Measurements from ENCODE around the gene SPRR2B. TPM values are rescaled to one million over a fixed set of nuclear protein-coding genes. Genes with fewer than 3 reads are reported as not detected.
A peak's percentile ranks its signal among the peaks of the same experiment; 100 is the strongest.

SPRR2B gene
- total RNA-seq, 6 experiments from 2014 or later, result not detected

- H3K4me1 Mint-ChIP-seq (ENCODE audit: low read depth), result no peaks in the 10 kb centered on the region
These were observed 28.8 kb upstream of the SPRR2B start for GRCh38 chr1:153100245-153100644.

DNA sequence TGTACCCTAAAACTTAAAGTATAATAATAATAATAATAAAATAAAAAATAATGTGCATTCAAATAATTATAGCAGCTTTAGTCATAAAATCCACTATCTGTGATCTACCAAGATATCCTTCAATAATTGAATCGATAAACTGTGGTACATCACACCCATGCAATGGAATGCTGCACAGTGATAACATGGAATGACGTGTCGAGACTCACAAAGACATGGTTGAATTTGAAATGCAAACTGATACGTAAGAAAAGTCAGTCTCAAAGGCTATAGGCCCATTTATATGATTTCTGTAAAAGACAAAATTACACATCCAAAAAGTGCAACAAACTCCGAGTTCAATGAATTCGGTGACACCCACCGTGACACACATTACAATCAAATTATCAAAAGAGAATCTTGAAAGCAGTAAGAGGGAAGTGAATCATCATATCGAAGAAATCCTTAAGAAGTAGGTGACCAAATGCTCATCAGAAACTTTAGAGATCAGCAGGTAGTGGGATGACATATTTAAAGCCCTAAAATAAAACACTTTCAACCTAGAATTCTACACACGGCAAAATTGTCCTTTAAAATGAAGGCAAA is 28.1 kb upstream of the SPRR2B start:
- DNase-seq, result no peak
- no peak overlapping the region for H3K4me3 Mint-ChIP-seq
- peaks cover 6% of the 10 kb centered on the region; the same call in 1 of the 2 replicates for H3K9me3 Mint-ChIP-seq
- no peak for TF ChIP-seq CTCF (IDR thresholded peaks at IDR 0.05)
- no peaks in the 10 kb centered on the region for H3K4me1 Mint-ChIP-seq (ENCODE audit: low read depth)
- H3K27ac Mint-ChIP-seq, result no peak overlapping the region
- no peaks in the 10 kb centered on the region; the same call in 1 of the 2 replicates for H3K27me3 Mint-ChIP-seq (ENCODE audit: insufficient read depth)
- no peaks in the 10 kb centered on the region for H3K36me3 Mint-ChIP-seq (ENCODE audit: low read depth)

More at GRCh38 chr1:153100245-153100644, 28.8 kb upstream of the SPRR2B start:
- DNase-seq, result peak; percentile 23
- Mint-ChIP-seq H3K27ac (no peak overlapping the region), H3K27me3 (ENCODE audit: insufficient read depth) (no peaks in the 10 kb centered on the region; the same call in 1 of the 2 replicates), H3K36me3 (ENCODE audit: low read depth) (no peaks in the 10 kb centered on the region), H3K4me3 (no peak overlapping the region), H3K9me3 (peaks cover 3% of the 10 kb centered on the region; the same call in 1 of the 2 replicates)
- no peak for TF ChIP-seq CTCF (IDR thresholded peaks at IDR 0.05)

GRCh38 chr1:153095764-153096163 is 24.4 kb upstream of the SPRR2B start:
- H3K4me3 Mint-ChIP-seq, result no peak overlapping the region
- no peaks in the 10 kb centered on the region; the same call in 1 of the 2 replicates for H3K27me3 Mint-ChIP-seq (ENCODE audit: insufficient read depth)
- H3K36me3 Mint-ChIP-seq (ENCODE audit: low read depth), result no peaks in the 10 kb centered on the region
- H3K27ac Mint-ChIP-seq, result no peak overlapping the region
- TF ChIP-seq CTCF (IDR thresholded peaks at IDR 0.05), result no peak
- peaks cover 3% of the 10 kb centered on the region; the same call in 1 of the 2 replicates for H3K9me3 Mint-ChIP-seq
- DNase-seq, result no peak
- H3K4me1 Mint-ChIP-seq (ENCODE audit: low read depth), result no peaks in the 10 kb centered on the region

- Mint-ChIP-seq H3K4me1 (ENCODE audit: low read depth) (no peaks in the 10 kb centered on the region), H3K27me3 (ENCODE audit: insufficient read depth) (no peaks in the 10 kb centered on the region; the same call in 1 of the 2 replicates), H3K4me3 (no peak within 1 kb of the TSS), H3K9me3 (0 out of 2 replicates have a peak, but pooled peaks cover 3% of the 10 kb centered on the region), H3K36me3 (ENCODE audit: low read depth) (no peaks in the 10 kb centered on the region), H3K27ac (no peak within 1 kb of the TSS)
- no peak for DNase-seq
- TF ChIP-seq CTCF (IDR thresholded peaks at IDR 0.05), result no peak
These were observed 23.0 kb upstream of the SPRR2B start, which contains the start of gene SPRR2E for GRCh38 chr1:153094426-153094825. Gene SPRR2E (minus strand): TSS chr1:153094526. CDS start chr1:153093751, 775 bp downstream.

DNA sequence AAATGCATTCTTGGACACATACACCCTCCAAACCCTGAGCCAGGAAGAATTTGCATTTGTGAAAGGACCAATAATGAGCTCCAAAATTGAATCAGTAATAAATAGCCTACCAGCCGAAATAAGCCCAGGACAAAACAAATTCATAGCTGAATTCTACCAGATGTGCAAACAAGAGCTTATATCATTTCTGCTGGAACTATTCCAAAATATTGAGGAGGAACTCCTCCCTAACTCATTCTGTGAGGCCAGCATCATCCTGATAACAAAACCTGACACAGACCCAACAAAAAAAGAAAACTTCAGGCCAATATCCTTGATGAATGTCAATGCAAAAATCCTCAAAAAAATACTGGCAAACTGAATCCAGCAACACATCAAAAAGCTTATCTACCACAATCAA is 16.2 kb upstream of the SPRR2B start:
- H3K9me3 Mint-ChIP-seq, result peaks cover 4% of the 10 kb centered on the region; the same call in 1 of the 2 replicates
- no peak overlapping the region for H3K27ac Mint-ChIP-seq
- no peak for TF ChIP-seq CTCF (IDR thresholded peaks at IDR 0.05)
- H3K27me3 Mint-ChIP-seq (ENCODE audit: insufficient read depth), result no peaks in the 10 kb centered on the region
- no peaks in the 10 kb centered on the region for H3K36me3 Mint-ChIP-seq (ENCODE audit: low read depth)
- H3K4me1 Mint-ChIP-seq (ENCODE audit: low read depth), result no peaks in the 10 kb centered on the region
- DNase-seq, result no peak
- H3K4me3 Mint-ChIP-seq, result no peak overlapping the region
